GM23248 (cell line): ENCODE measurements around the gene SCYGR7.

Source experiments
- EZH2 ChIP-seq: fragments of 200-600 bp; sonication (generic); IDR thresholded peaks from 2 replicates; pipeline ENCODE4 v1.6.1; 2018; ENCODE audit warnings: antibody characterized with exemption, mild to moderate bottlenecking; ENCODE audit not compliant: insufficient read depth, poor library complexity, severe bottlenecking
- EZH2phosphoT487 ChIP-seq: fragments of 200-600 bp; sonication (generic); IDR thresholded peaks from 2 replicates; pipeline ENCODE4 v1.6.1; 2018; ENCODE audit warnings: antibody characterized with exemption, moderate library complexity, mild to moderate bottlenecking, low read depth; ENCODE audit not compliant: insufficient read depth

GRCh38 chr2:227703280-227703732, 24.8 kb upstream of the SCYGR7 start:
- TF ChIP-seq EZH2phosphoT487 (no peak), EZH2 (no peak)
